Sigmoid colon (tissue), 4 donors: Measurements from ENCODE around the gene IGFBPL1.

Source experiments
- CTCF ChIP-seq, 4 experiments: fragments of 450-650 bp in 3 of 4; fragments of 200-600 bp in 1 of 4; IDR thresholded peaks; one replicate each; pipeline ENCODE4 v1.5.1; 2016 to 2019; ENCODE audit warnings: antibody characterized with exemption in 4 of 4, mild to moderate bottlenecking in 3 of 4, moderate library complexity in 2 of 4
- POLR2A ChIP-seq, 2 donors: fragments of 450-650 bp; IDR thresholded peaks; one replicate each; pipeline ENCODE4 v1.6.1; 2016; ENCODE audit warnings: antibody characterized with exemption in 2 of 2, mild to moderate bottlenecking in 2 of 2, moderate library complexity in 2 of 2
- POLR2AphosphoS5 ChIP-seq, 4 donors: sonication (generic); formaldehyde crosslinking; IDR thresholded peaks; one replicate each; pipeline ENCODE4 v1.6.1; 2017; ENCODE audit warnings: antibody characterized with exemption in 4 of 4

- no peak for TF ChIP-seq CTCF (IDR thresholded peaks at IDR 0.05)
- no peak for TF ChIP-seq POLR2AphosphoS5 (IDR thresholded peaks at IDR 0.05)
- TF ChIP-seq POLR2A (IDR thresholded peaks at IDR 0.05): no peak
These were observed 39.0 kb downstream of the IGFBPL1 start for GRCh38 chr9:38384990-38385848.
